ENCODE measurements around the gene MPDU1. TPM values are rescaled to one million over a fixed set of nuclear protein-coding genes. Genes with fewer than 3 reads are reported as not detected.
A peak's percentile ranks its signal among the peaks of the same experiment; 100 is the strongest.

Gene MPDU1
- total RNA-seq, 1 donor from 2014 or later: 73.4 TPM

DNA sequence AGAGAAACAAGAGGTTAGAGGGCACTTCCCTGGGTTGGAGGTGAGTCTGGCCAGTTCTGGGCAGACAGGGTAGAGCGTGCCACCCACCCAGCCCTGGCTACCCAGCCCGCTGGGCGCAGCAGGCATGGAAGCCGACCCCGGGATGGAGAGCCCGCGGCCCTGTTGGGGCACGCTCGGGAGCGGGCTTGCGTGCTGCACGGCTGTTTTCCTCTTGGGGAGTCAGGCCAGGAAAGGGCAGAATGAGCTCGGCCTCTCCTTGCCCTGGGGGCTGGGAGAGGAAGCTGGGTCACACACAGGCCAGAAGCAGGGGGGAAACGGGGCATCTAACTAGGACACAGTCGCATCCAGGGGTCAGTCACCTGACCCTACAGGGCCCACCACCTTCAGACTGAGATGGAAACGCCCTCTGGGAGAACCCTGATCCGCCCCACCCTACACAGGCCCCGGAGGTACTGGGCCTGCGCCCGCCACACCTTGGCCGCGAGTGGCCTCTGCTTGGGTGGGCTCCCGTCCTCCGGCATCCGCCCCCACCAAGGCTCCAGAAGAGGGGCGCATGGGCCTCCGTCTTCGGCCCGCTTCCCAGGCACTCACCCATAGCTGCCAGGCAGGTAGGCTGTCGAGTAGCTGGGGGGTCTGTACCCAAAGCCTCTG lies 5.0 kb downstream of the MPDU1 start:
- Histone ChIP-seq H3K4me3 (peak overlapping the region; percentile 52 to 66), H3K27ac (peak overlapping the region; percentile 97), H3K27me3 (no peaks in the 10 kb centered on the region), H3K9me3 (no peaks in the 10 kb centered on the region), H3K4me1 (peaks cover 45% of the 10 kb centered on the region), H3K36me3 (peaks cover 0 to 29% of the 10 kb centered on the region in 2 donors)
- no peak for DNase-seq (ENCODE audit: extremely low spot score in 2 of 2)
- TF ChIP-seq POLR2A (IDR thresholded peaks at IDR 0.05): no peak
- no peak for TF ChIP-seq POLR2AphosphoS5 (IDR thresholded peaks at IDR 0.05; ENCODE audit: insufficient read depth in 1 of 2, low read depth in 1 of 2)
- TF ChIP-seq, protein P1, sequence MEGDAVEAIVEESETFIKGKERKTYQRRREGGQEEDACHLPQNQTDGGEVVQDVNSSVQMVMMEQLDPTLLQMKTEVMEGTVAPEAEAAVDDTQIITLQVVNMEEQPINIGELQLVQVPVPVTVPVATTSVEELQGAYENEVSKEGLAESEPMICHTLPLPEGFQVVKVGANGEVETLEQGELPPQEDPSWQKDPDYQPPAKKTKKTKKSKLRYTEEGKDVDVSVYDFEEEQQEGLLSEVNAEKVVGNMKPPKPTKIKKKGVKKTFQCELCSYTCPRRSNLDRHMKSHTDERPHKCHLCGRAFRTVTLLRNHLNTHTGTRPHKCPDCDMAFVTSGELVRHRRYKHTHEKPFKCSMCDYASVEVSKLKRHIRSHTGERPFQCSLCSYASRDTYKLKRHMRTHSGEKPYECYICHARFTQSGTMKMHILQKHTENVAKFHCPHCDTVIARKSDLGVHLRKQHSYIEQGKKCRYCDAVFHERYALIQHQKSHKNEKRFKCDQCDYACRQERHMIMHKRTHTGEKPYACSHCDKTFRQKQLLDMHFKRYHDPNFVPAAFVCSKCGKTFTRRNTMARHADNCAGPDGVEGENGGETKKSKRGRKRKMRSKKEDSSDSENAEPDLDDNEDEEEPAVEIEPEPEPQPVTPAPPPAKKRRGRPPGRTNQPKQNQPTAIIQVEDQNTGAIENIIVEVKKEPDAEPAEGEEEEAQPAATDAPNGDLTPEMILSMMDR (IDR thresholded peaks at IDR 0.05): no peak
- intact Hi-C loops (cut with DNase I): no loop called here

DNA sequence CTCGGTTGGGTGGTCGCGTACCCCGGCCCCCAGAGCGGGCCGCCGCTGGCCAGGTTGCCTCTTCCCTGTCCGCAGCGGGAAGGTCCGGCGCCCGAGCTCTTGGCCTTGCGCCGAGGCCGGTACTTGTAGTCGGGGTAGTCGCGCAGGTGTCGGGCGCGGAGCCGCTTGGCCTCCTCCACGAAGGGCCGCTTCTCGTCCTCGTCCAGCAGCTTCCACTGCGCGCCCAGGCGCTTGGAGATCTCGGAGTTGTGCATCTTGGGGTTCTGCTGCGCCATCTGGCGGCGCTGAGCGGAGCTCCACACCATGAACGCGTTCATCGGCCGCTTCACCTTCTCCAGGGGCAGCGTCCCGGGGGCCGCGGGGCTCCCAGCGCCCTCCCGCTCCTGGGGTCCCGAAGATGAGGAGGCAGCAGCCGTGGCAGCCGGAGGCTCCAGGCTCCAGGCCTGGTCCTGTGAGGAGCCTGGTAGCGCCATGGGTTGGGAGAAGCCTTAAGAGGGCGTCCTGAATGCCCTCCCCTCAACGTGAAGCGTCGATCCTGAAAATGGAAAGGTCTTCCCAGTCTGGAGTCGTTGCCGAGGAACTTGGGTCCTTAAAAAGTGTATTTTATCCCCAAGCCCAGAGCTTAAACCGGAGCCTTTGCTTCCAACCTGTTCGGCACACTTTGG lies 5.7 kb downstream of the MPDU1 start:
- H3K4me3 ChIP-seq: peak overlapping the region; percentile 52 to 66
- peaks cover 0 to 36% of the 10 kb centered on the region in 2 donors for H3K36me3 ChIP-seq
- no peaks in the 10 kb centered on the region for H3K9me3 ChIP-seq
- no peaks in the 10 kb centered on the region for H3K27me3 ChIP-seq
- intact Hi-C loops (cut with DNase I): no loop called here
- peak; percentile 34 to 74 for TF ChIP-seq POLR2AphosphoS5 (IDR thresholded peaks at IDR 0.05; ENCODE audit: insufficient read depth in 1 of 2, low read depth in 1 of 2)
- TF ChIP-seq POLR2A (IDR thresholded peaks at IDR 0.05): peak in 1 of 2 donors; percentile 14
- TF ChIP-seq, protein P1 (IDR thresholded peaks at IDR 0.05): peak; percentile 84 to 95 (median 91)
- peaks cover 42% of the 10 kb centered on the region for H3K4me1 ChIP-seq
- peak overlapping the region; percentile 97 for H3K27ac ChIP-seq
- no peak for DNase-seq (ENCODE audit: extremely low spot score in 2 of 2)

DNA sequence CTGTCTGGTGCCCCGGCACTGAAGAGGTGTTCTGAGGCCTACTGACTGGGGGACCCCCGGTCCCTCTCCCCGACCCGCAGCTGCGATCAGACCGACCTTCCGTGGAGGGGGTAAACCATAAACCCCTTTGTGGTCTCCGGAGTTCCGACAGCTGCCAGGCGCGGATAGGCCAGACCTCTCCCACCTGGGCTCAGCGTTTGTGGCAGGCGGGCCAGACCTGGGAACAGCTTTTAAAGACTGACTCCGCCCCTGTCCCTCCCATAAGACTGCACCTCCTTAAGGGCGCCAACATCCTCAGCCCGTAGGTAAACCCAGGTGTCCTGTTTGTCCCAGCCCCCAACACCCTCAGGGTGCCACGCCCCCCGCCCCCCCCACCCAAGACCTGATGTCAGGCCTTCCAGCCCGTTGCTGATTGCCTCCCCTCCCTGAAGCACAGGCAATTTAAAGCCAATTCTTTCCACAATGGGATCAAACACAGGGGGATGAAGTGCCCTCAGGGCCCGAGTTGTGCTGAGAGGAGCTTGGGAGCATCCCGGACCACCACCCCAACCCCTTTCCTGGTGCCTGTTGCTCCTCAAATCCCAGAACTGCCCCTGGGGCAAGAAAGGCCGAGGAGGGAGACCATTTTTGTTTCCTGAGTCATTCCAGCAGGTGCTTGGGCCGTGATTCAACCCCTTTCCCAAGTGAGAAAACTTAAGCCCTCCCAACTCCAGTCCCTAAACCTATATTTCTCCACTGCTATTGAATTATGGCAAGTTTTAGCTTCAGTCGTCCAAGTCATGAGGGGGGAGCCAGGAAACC lies 6.4 kb downstream of the MPDU1 start, which contains the start of gene SOX15:
SOX15 (minus strand) TSS at position 204 of the 801 bp plus-strand sequence. CDS start 418 bp downstream, outside the sequence.
- Histone ChIP-seq H3K27me3 (no peaks in the 10 kb centered on the region), H3K36me3 (peaks cover 0 to 43% of the 10 kb centered on the region in 2 donors), H3K27ac (peak within 1 kb of the TSS; percentile 97), H3K4me3 (peak within 1 kb of the TSS; percentile 52 to 66), H3K9me3 (no peaks in the 10 kb centered on the region), H3K4me1 (peaks cover 35% of the 10 kb centered on the region)
- TF ChIP-seq POLR2AphosphoS5 (IDR thresholded peaks at IDR 0.05; ENCODE audit: insufficient read depth in 1 of 2, low read depth in 1 of 2) (no peak), POLR2A (IDR thresholded peaks at IDR 0.05) (no peak)
- TF ChIP-seq, protein P1 (IDR thresholded peaks at IDR 0.05): no peak
- intact Hi-C loops (cut with DNase I): no loop called here
- no peak for DNase-seq (ENCODE audit: extremely low spot score in 2 of 2)

DNA sequence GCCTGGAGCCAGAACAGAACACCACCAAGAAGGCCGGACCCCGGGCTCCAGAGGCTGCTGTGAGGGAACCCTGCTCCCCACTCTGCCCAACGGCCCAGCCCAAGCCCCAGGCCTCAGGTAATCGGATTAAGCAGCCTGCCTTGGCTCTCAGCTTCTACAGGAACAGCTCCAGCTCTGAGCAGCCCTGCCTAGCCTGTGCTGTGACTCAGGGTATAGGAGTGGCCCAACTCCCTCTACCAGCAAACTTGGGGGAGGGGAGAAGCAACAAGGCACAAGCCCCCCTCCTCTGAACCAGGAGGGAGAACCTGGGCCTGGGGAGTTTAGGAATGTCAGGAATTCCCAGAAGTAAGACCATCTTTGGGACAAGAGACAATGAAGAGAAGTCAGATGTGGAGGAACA lies 7.1 kb downstream of the MPDU1 start:
- no peaks in the 10 kb centered on the region for H3K9me3 ChIP-seq
- H3K4me3 ChIP-seq: no peak overlapping the region
- peak overlapping the region; percentile 97 for H3K27ac ChIP-seq
- H3K36me3 ChIP-seq: peaks cover 0 to 50% of the 10 kb centered on the region in 2 donors
- intact Hi-C loops (cut with DNase I): no loop called here
- TF ChIP-seq, protein P1 (IDR thresholded peaks at IDR 0.05): no peak
- TF ChIP-seq POLR2AphosphoS5 (IDR thresholded peaks at IDR 0.05; ENCODE audit: insufficient read depth in 1 of 2, low read depth in 1 of 2) (peak in 1 of 2 donors; percentile 40), POLR2A (IDR thresholded peaks at IDR 0.05) (no peak)
- H3K27me3 ChIP-seq: no peaks in the 10 kb centered on the region
- H3K4me1 ChIP-seq: peaks cover 29% of the 10 kb centered on the region
- DNase-seq (ENCODE audit: extremely low spot score in 2 of 2): no peak

All from vagina (tissue), 2 donors.